ENCODE results near the gene RPL31.

The RPL31 gene

GRCh38 chr2:101001691-101002561, at the start of gene RPL31:
RPL31 (plus strand) TSS chr2:101002289; CDS start chr2:101002702, 413 bp downstream.
- peak; percentile 91 for ATAC-seq
- DNase-seq, result peak; percentile 97

- ATAC-seq, result peak; percentile 44
Observed at GRCh38 chr2:100952512-100952911, 49.6 kb upstream of the RPL31 start.

GRCh38 chr2:100953406-100954043, 48.6 kb upstream of the RPL31 start:
- ATAC-seq, result peak; percentile 65
- DNase-seq, result peak; percentile 28

More at GRCh38 chr2:100952512-100952911, 49.6 kb upstream of the RPL31 start:
- no peak for DNase-seq

DNA sequence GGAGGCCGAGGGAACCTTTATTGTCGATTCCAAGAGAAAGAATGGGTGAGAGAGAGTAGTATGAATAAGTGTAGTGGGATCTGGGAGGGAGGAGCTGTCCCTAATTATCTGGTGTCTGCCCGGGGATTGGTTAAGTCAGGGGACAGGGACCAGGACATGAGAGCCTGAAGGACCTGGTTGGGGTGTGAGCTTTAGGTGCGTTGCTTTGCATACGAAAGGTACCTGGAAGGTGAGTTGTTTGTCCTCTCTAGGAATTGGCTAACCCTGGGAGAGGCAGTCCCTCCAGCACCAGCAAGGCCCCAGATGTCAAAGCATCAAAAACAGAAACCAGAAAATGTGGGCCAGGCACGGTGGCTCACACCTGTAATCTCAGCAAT, 48.1 kb upstream of the RPL31 start:
- ATAC-seq (no peak), DNase-seq (no peak)

- DNase-seq, result no peak
- no peak for ATAC-seq
Observed at GRCh38 chr2:100955226-100955625, 46.9 kb upstream of the RPL31 start.

GRCh38 chr2:100956081-100956480, 46.0 kb upstream of the RPL31 start:
- no peak for ATAC-seq
- no peak for DNase-seq

DNA sequence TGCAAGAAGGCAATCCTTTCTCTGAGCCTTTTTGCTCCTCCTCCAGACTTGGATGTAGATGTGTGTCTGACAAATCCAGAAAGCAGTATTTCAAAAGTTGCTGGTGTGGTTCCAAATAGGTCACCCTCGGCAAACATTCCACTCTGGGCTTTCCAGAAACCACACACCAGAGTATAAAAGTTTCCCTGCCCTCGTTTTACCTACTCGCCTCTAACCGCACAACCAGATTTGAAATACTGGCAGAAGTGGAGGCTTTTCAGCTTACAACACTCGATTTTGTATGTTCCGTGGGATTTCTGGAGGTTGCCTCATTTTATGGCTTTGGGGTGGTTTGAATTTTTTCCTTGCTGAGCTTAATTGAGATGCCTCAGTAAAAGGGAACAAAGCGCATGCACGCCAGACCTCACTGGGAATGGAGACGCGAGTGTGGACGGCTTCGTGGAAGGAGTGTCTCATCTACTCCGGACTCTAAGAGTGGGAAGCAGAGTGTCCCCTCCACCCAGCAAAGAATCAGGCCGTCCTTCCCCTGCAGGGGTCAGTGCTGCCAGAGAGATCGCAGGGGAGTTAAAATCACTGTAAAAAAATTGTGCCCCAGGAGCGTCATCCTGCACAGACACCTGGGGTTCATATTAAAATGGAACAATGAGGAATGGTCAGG, 44.0 kb upstream of the RPL31 start:
- DNase-seq (no peak), ATAC-seq (no peak)

GRCh38 chr2:100959225-100959880, 42.7 kb upstream of the RPL31 start:
- no peak for DNase-seq
- ATAC-seq, result no peak

DNA sequence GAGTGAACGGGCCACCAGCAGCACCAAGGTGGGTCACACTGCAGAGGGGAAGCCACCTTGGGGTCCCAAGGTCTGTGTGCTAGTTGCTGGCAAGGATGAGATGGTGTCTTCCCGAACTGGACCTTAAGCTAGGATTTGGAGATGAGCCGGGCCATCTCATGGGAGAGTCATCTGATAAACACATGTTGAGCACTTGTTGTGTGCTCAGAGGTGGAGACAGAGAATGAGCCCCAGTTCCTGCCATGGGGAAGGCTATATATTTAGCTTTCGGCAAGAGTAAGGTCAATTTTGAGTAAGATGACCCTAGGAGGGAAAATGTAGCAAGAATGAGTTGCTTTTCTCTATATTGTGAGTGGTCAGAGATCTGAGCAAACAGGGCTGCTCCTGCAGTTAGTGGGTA, 41.4 kb upstream of the RPL31 start:
- DNase-seq, result no peak
- no peak for ATAC-seq

DNA sequence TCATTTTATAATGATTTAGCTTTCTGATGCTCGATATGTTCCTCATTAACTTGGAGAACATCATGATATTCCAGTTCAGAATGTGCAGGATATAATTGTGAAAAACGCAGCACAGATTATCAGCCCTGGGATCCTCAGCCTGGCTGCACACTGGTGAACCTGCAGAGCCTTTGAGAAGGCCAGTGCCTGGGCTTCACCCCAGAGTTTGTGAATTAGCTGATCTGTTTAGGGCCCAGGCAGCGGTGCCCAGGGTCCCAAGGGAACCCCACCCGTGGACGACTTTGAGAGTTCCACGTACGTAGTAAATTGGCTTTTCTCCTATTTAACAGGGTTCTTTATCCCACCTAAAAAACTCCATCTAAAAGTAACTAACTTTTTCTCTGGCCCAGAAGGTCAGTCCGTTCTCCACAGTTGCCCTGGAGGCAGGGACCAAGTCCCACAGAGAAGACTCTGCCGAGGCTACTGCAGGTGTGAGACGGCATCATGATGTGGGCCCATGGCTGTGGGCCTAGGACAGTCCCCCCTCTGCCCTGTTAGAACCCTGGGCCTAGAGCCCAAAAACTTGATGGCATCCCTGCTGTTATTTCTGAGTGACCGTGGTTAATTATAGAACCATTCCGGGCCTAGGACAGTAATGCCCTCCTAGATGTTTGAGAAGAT, 39.6 kb upstream of the RPL31 start:
- no peak for DNase-seq
- no peak for ATAC-seq

- DNase-seq (no peak), ATAC-seq (no peak)
Observed at GRCh38 chr2:100963026-100963375, 39.1 kb upstream of the RPL31 start.

GRCh38 chr2:100964222-100964621, 37.9 kb upstream of the RPL31 start:
- ATAC-seq, result no peak

GRCh38 chr2:100964681-100965169, 37.4 kb upstream of the RPL31 start:
- ATAC-seq, result no peak
- DNase-seq, result no peak

More at GRCh38 chr2:100964222-100964621, 37.9 kb upstream of the RPL31 start:
- no peak for DNase-seq

- DNase-seq (no peak), ATAC-seq (no peak)
Observed at GRCh38 chr2:100965596-100965995, 36.5 kb upstream of the RPL31 start.

GRCh38 chr2:100967716-100968115, 34.4 kb upstream of the RPL31 start:
- DNase-seq, result no peak
- no peak for ATAC-seq

DNA sequence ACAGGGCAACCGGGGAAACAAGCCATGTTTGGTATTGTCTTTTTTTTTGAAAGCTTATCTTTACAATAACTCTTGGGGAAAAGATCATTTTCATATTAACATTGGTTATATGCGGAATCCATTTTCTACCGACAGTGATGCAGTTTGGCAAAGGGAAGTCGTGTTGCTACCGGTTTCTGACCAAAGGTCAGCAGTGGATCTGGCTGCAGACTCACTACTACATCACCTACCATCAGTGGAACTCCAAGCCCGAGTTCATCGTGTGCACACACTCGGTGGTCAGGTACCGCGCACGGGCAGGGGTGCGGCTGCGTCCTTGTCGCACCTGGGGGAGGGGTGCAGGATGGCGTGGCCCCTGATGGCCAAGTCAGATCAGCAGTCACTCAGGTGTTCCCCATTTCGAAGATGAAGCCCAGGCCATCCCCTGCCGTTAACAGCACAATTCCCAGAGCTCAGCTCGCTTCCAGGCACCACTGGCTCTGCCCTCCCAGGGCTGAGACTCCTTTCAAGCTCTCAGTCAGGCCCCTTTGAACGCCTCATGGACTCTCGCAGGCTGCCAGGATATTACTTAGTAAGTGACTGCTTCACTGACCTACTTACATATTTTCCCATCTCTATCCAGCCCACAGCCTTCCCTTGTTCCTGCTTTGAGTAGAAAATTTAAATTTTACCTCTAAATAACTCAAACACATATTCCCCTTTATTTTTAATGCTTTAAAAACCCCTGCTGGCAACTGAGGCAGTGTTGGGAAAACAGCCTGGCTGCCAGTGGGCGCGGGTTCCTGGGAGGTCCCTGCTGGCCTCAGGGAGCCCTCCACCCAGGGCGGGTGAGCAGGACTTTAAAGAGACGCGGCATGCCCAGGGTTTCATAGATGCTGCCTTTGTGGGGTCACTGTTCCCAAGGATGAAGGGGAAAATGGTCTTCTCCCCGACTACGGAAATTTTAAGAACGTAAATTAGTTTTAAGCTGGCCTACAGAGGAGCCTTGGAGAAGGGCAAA, 33.6 kb upstream of the RPL31 start:
- no peak for DNase-seq

GRCh38 chr2:100969998-100970397, 32.1 kb upstream of the RPL31 start:
- peak; percentile 17 for ATAC-seq
- DNase-seq, result no peak

More for the DNA sequence above, 33.6 kb upstream of the RPL31 start:
- ATAC-seq, result no peak

GRCh38 chr2:100971221-100971620, 30.9 kb upstream of the RPL31 start:
- no peak for DNase-seq
- ATAC-seq, result no peak

DNA sequence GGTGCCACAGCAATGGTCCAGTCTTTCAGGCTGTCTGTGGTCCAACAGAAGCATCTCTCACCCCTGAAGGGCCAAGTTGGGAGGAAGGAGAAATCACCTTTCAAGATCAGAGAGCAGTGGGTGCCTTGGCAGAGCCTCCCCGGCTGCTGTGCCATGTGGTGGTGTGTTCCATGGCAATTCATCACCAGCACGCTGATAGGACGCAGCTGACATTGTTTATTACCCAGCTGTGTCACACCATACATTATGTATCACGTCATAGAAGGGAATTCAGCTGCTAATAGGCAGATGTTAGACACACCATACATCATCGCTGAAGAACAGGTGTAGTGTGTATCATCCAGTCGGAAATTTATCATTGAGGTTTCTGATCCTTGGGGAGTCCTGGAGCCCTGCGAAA, 29.6 kb upstream of the RPL31 start:
- DNase-seq (no peak), ATAC-seq (no peak)

DNA sequence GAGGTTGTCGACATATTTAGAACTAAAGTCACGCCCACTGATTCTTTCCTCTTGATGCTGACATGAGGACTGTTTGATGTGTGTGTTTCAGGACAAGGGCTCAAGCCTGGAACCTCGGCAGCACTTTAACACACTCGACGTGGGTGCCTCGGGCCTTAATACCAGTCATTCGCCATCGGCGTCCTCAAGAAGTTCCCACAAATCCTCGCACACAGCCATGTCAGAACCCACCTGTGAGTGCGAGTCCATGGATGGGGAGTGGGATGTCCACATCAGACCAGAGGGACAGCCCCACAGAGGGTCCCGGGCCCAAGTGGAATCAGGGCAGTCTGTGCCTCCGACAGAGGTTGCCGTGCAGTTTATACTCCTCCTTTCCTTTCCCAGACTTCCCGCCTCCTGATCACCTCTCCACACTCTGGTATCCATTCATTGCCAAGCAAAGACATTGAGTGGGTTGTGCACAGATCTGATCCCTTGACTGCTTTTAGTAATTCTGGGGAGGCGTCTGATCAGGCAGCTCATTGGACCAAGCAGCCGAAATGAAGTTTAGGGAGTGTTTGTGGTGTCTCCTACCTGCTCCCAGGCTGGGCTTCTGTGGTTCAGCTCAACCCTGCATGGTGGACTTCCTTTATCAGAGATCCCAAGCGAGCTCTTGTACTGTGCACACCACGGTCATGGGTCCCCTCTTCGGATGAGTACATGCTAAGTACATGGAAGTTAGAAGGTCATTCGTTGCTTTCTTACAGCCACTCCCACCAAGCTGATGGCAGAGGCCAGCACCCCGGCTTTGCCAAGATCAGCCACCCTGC, 27.2 kb upstream of the RPL31 start:
- ATAC-seq (no peak), DNase-seq (no peak)
